ENCODE measurements around the gene NAV2. TPM values are rescaled to one million over a fixed set of nuclear protein-coding genes. Genes with fewer than 3 reads are reported as not detected.

The NAV2 gene
- total and polyA plus RNA-seq, 2 donors (not counting 1 experiment from before 2014, with no cell fraction given) = 8.1 to 14.0 TPM

DNA sequence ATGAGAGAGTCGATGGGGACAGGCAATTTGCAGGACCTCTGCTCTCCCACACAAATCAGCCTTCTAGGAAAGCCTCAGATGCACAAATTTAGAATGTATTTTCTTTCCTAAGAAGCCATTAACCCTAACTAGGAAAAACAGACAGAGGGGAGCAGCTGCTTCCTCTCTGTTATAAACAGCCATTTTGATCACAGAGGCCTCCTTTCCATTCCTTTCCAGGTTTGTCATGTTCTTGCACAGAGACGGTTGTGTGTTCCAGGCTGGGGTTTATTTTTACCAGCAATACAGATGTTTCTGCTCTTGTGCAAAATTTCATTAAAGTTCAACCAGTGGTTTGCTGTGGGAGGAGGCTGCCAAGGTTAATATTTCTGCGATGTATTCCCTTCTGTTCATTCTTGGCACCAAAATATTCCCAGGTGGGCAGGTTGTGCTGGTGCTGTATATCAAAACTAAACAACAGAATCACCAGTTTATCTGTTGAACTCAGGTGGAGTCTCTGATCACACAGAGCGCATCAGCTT is 90.2 kb downstream of the NAV2 start:
- Histone ChIP-seq H3K9ac (ENCODE audit: insufficient read depth, low read length) (no peak overlapping the region), H3K27me3 (ENCODE audit: control insufficient read depth, insufficient read depth, low read length) (no peaks in the 10 kb centered on the region), H4K20me1 (ENCODE audit: control insufficient read depth, extremely low read depth, insufficient read depth, low read length) (no peaks in the 10 kb centered on the region), H3K79me2 (ENCODE audit: control insufficient read depth, insufficient read depth, low read length) (peaks cover 84% of the 10 kb centered on the region), H2AFZ (ENCODE audit: low read length) (no peak overlapping the region), H3K27ac (ENCODE audit: insufficient read depth, low read length) (no peak overlapping the region), H3K36me3 (ENCODE audit: control insufficient read depth, insufficient read depth, low read length) (peaks cover 2% of the 10 kb centered on the region), H3K4me1 (ENCODE audit: control insufficient read depth, extremely low read depth, insufficient read depth, low read length) (no peaks in the 10 kb centered on the region), H3K4me2 (ENCODE audit: extremely low read depth, insufficient read depth, low read length) (no peak overlapping the region), H3K9me3 (ENCODE audit: control insufficient read depth, insufficient read depth, low read depth, low read length) (no peaks in the 10 kb centered on the region), H3K4me3 (replicated peaks in 1 of 4; ENCODE audit: control extremely low read depth in 1 of 4, insufficient read depth in 1 of 4, low read depth in 3 of 4, low read length in 4 of 4) (no peak overlapping the region)
- TF ChIP-seq, protein P1, sequence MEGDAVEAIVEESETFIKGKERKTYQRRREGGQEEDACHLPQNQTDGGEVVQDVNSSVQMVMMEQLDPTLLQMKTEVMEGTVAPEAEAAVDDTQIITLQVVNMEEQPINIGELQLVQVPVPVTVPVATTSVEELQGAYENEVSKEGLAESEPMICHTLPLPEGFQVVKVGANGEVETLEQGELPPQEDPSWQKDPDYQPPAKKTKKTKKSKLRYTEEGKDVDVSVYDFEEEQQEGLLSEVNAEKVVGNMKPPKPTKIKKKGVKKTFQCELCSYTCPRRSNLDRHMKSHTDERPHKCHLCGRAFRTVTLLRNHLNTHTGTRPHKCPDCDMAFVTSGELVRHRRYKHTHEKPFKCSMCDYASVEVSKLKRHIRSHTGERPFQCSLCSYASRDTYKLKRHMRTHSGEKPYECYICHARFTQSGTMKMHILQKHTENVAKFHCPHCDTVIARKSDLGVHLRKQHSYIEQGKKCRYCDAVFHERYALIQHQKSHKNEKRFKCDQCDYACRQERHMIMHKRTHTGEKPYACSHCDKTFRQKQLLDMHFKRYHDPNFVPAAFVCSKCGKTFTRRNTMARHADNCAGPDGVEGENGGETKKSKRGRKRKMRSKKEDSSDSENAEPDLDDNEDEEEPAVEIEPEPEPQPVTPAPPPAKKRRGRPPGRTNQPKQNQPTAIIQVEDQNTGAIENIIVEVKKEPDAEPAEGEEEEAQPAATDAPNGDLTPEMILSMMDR (conservative IDR thresholded peaks at IDR 0.05 in 1 of 2, IDR thresholded peaks at IDR 0.05 in 1 of 2; ENCODE audit: low read depth in 1 of 2, low read length in 2 of 2) = no peak
- no peak for TF ChIP-seq EZH2 (IDR thresholded peaks at IDR 0.05; ENCODE audit: low read length, missing control alignments)
- peak in 1 of 2 donors; percentile 58 for DNase-seq (ENCODE audit: low read depth in 2 of 2)

DNA sequence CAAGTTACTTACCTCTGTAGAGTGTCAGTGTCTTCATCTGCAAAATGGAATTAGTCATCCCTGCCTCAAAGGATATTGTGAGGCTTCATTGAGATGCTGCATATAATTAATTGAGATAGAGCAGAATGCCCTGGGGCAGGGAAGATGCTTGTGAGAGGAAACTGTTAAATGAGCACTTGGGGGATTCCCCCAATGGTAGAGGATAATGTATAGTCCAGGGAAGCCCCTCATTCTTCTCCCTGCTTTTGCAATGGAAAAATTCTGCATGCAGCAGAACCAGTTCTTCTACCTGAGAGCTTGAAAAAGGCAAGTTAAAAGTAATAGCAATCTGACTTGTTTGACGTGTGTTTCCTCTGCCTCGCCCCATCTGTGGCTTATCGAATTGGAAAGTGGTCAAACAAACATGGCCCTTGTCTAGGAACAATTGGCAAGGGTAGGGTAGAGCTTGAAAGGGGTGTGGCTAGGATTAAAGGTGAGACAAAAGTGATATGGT is 90.9 kb downstream of the NAV2 start:
- TF ChIP-seq, protein P1 (conservative IDR thresholded peaks at IDR 0.05 in 1 of 2, IDR thresholded peaks at IDR 0.05 in 1 of 2; ENCODE audit: low read depth in 1 of 2, low read length in 2 of 2) = no peak
- TF ChIP-seq EZH2 (IDR thresholded peaks at IDR 0.05; ENCODE audit: low read length, missing control alignments) = no peak
- Histone ChIP-seq H3K27me3 (ENCODE audit: control insufficient read depth, insufficient read depth, low read length) (no peaks in the 10 kb centered on the region), H3K27ac (ENCODE audit: insufficient read depth, low read length) (no peak overlapping the region), H3K79me2 (ENCODE audit: control insufficient read depth, insufficient read depth, low read length) (peaks cover 82% of the 10 kb centered on the region), H3K4me2 (ENCODE audit: extremely low read depth, insufficient read depth, low read length) (no peak overlapping the region), H2AFZ (ENCODE audit: low read length) (no peak overlapping the region), H3K4me1 (ENCODE audit: control insufficient read depth, extremely low read depth, insufficient read depth, low read length) (no peaks in the 10 kb centered on the region), H3K9ac (ENCODE audit: insufficient read depth, low read length) (no peak overlapping the region), H3K9me3 (ENCODE audit: control insufficient read depth, insufficient read depth, low read depth, low read length) (no peaks in the 10 kb centered on the region), H4K20me1 (ENCODE audit: control insufficient read depth, extremely low read depth, insufficient read depth, low read length) (no peaks in the 10 kb centered on the region), H3K4me3 (replicated peaks in 1 of 4; ENCODE audit: control extremely low read depth in 1 of 4, insufficient read depth in 1 of 4, low read depth in 3 of 4, low read length in 4 of 4) (no peak overlapping the region), H3K36me3 (ENCODE audit: control insufficient read depth, insufficient read depth, low read length) (peaks cover 2% of the 10 kb centered on the region)
- no peak for DNase-seq (ENCODE audit: low read depth in 2 of 2)

DNA sequence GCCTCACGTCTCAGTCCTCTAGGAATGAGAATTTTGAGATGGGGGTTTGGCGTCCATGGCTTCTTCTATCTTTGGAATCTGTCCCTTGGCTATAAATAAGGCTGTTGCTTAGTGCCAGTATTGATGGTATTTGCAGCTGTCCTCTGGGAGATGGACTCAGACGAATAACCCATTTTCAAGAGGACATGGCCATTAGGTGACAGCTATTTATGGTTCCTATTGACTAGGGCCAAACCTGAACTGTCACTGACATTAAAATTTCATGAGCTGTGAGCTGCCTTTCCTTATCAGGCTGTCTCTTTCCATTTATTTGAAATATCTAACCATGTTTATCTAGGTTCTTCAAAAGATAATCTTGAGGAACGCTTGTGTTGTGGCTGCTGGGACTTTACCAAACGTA is 92.7 kb downstream of the NAV2 start:
- no peak for DNase-seq (ENCODE audit: low read depth in 2 of 2)

More for the DNA sequence above, 92.7 kb downstream of the NAV2 start:
- Histone ChIP-seq H2AFZ (ENCODE audit: low read length) (no peak overlapping the region), H3K9me3 (ENCODE audit: control insufficient read depth, insufficient read depth, low read depth, low read length) (no peaks in the 10 kb centered on the region), H3K4me1 (ENCODE audit: control insufficient read depth, extremely low read depth, insufficient read depth, low read length) (no peaks in the 10 kb centered on the region), H3K27ac (ENCODE audit: insufficient read depth, low read length) (no peak overlapping the region), H3K36me3 (ENCODE audit: control insufficient read depth, insufficient read depth, low read length) (peaks cover 2% of the 10 kb centered on the region), H3K79me2 (ENCODE audit: control insufficient read depth, insufficient read depth, low read length) (peaks cover 84% of the 10 kb centered on the region), H3K4me2 (ENCODE audit: extremely low read depth, insufficient read depth, low read length) (no peak overlapping the region), H4K20me1 (ENCODE audit: control insufficient read depth, extremely low read depth, insufficient read depth, low read length) (no peaks in the 10 kb centered on the region), H3K9ac (ENCODE audit: insufficient read depth, low read length) (no peak overlapping the region), H3K4me3 (replicated peaks in 1 of 4; ENCODE audit: control extremely low read depth in 1 of 4, insufficient read depth in 1 of 4, low read depth in 3 of 4, low read length in 4 of 4) (no peak overlapping the region), H3K27me3 (ENCODE audit: control insufficient read depth, insufficient read depth, low read length) (no peaks in the 10 kb centered on the region)
- TF ChIP-seq EZH2 (IDR thresholded peaks at IDR 0.05; ENCODE audit: low read length, missing control alignments) = no peak
- TF ChIP-seq, protein P1 (conservative IDR thresholded peaks at IDR 0.05 in 1 of 2, IDR thresholded peaks at IDR 0.05 in 1 of 2; ENCODE audit: low read depth in 1 of 2, low read length in 2 of 2) = no peak
